HAP-1 (cell line): ENCODE results near the gene EFNA1.
"Not testable (repeated sequence)": the region's sequence is repeated elsewhere in the genome, so short reads cannot be mapped to it uniquely, and the experiment has no call there.

Experiments
- DNase-seq, 2 experiments: peaks; one replicate each; pipeline ENCODE4 v3.0.0-alpha.2; 2016 to 2020; ENCODE audit warnings: low spot score in 2 of 2
- H3K27me3 ChIP-seq: fragments of 250-450 bp; sonication (Bioruptor Pico); 2 replicates; pipeline ENCODE4 v1.5.1; 2020; ENCODE audit warnings: low read depth, mild to moderate bottlenecking, moderate library complexity
- H3K36me3 ChIP-seq: fragments of 250-450 bp; sonication (Bioruptor Pico); replicated peaks from 2 replicates; pipeline ENCODE4 v1.5.1; 2020; ENCODE audit warnings: mild to moderate bottlenecking
- H3K4me1 ChIP-seq: fragments of 250-450 bp; sonication (Bioruptor Pico); 2 replicates; pipeline ENCODE4 v1.5.1; 2020; ENCODE audit warnings: mild to moderate bottlenecking
- H3K4me3 ChIP-seq: fragments of 250-450 bp; sonication (Bioruptor Pico); 2 replicates; pipeline ENCODE4 v1.5.1; 2020; ENCODE audit warnings: mild to moderate bottlenecking, moderate library complexity
- H3K9me3 ChIP-seq: fragments of 250-450 bp; sonication (Bioruptor Pico); 2 replicates; pipeline ENCODE4 v1.5.1; 2020; ENCODE audit warnings: mild to moderate bottlenecking, moderate library complexity
- in situ Hi-C: fragments of 300-500 bp; cut with MboI; formaldehyde crosslinking; loops from 3 replicates; pipeline ENCODE4 v1.14.3; 2020; ENCODE audit warnings: low sequenced_read_pairs, inconsistent platforms, mixed read lengths

The EFNA1 gene

DNA sequence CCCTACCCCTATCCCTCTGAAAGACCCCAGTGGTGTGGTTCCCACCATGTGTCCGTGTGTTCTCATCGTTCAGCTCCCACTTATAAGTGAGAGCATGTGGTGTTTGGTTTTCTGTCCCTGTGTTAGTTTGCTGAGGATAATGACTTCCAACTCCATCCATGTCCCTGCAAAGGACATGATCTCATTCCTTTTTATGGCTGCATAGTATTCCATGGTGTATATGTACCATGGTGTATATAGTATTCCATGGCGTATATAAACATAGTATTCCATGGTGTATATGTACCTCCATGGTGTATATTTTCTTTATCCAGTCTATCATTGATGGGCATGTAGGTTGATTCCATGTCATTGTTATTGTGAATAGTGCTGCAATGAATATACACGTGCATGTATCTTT is 36.1 kb downstream of the EFNA1 start:
- in situ Hi-C loops, H3K27me3 ChIP-seq, H3K9me3 ChIP-seq: not testable (repeated sequence)

DNA sequence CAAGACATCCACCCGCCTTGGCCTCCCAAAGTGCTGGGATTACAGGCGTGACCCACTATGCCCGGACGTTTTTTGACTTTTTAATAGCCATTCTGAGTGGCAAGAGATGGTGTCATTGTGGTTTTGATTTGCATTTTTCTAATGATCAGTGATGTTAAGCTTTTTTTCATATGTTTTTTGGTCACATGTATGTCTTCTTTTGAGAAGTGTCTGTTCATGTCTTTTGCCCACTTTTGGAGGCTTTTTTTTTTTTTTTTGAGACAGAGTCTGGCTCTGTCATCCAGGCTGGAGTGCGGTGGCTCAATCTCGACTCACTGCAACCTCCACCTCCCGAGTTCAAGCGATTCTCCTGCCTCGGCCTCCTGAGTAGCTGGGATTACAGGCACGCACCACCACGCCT is 36.9 kb downstream of the EFNA1 start:
- in situ Hi-C loops, result loop anchor here (5.0 kb wide), 1 partner anchor 72 kb away; no protein-coding TSS in a partner anchor
- H3K36me3 ChIP-seq, result not testable (repeated sequence)

More for the DNA sequence above, 36.1 kb downstream of the EFNA1 start:
- not testable (repeated sequence) for H3K4me1 ChIP-seq, H3K4me3 ChIP-seq, DNase-seq, H3K36me3 ChIP-seq

DNA sequence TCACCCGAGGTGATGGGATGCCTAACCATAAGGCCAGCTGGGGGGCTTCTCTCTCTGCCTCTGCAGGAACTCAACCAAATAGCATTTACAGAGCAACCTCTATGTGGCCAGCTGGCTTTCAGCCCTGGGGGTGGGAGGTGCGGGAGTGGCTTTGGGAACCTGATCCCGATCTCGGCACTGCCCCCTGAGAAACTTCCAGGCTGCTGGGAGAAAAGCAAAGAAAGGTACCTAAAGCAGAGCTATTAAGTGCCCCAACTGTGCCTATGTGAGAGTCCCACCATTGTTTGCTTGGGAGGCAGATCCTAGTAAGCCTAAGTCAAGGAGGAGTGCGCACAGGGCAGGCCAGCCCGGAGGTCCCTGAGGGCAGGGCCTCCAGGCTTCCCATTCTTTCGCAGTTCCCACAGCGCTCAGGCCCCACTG is 38.4 kb downstream of the EFNA1 start:
- Histone ChIP-seq H3K4me3 (no peak overlapping the region), H3K9me3 (no peaks in the 10 kb centered on the region; the same call in 1 of the 2 replicates), H3K36me3 (peaks cover 11% of the 10 kb centered on the region), H3K4me1 (no peaks in the 10 kb centered on the region), H3K27me3 (no peaks in the 10 kb centered on the region)
- no peak for DNase-seq
- in situ Hi-C loops, result loop anchor here (5.0 kb wide), 1 partner anchor 74 kb away; no protein-coding TSS in a partner anchor

More for the DNA sequence above, 36.9 kb downstream of the EFNA1 start:
- not testable (repeated sequence) for H3K9me3 ChIP-seq, DNase-seq, H3K27me3 ChIP-seq, H3K4me3 ChIP-seq, H3K4me1 ChIP-seq

DNA sequence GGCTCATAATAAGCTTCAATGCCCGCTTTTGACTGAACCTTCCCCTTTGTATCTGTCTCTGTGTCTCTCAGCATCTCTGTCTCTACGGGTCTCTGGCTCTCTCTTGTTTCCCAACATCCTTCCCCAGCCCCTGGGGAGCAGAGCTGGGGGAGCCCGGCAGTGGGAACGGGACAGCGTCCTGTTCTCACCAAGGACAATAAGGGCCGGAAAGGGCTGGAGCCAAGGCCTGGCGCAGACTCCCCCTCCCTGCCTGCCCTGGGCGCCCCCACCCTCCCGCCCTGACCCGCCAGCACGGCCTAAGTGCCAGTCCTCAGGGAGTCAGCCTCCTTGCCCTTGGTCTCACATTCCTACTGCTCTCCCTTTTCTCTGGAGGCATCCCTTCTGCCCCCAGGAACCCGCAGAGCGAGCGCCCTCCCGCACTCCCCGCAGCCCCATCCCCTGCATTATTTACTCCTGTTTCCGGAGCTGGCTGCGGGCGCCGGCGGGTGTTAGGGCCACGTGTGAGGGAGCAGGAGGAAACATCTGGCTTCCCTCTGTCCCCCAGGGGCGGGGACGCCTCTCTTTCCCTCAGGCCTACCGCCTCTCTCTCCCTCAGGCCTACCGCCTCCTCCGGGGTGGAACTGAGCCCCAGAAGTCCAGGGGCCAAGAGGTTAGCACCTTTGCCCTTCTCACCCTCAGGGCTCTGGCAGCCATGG is 38.9 kb downstream of the EFNA1 start:
- Histone ChIP-seq H3K27me3 (no peaks in the 10 kb centered on the region), H3K4me3 (no peak overlapping the region), H3K36me3 (peaks cover 12% of the 10 kb centered on the region), H3K4me1 (no peaks in the 10 kb centered on the region), H3K9me3 (no peaks in the 10 kb centered on the region; the same call in 1 of the 2 replicates)
- DNase-seq, result no peak
- in situ Hi-C loops, result loop anchor here (5.0 kb wide), 1 partner anchor 74 kb away; no protein-coding TSS in a partner anchor

DNA sequence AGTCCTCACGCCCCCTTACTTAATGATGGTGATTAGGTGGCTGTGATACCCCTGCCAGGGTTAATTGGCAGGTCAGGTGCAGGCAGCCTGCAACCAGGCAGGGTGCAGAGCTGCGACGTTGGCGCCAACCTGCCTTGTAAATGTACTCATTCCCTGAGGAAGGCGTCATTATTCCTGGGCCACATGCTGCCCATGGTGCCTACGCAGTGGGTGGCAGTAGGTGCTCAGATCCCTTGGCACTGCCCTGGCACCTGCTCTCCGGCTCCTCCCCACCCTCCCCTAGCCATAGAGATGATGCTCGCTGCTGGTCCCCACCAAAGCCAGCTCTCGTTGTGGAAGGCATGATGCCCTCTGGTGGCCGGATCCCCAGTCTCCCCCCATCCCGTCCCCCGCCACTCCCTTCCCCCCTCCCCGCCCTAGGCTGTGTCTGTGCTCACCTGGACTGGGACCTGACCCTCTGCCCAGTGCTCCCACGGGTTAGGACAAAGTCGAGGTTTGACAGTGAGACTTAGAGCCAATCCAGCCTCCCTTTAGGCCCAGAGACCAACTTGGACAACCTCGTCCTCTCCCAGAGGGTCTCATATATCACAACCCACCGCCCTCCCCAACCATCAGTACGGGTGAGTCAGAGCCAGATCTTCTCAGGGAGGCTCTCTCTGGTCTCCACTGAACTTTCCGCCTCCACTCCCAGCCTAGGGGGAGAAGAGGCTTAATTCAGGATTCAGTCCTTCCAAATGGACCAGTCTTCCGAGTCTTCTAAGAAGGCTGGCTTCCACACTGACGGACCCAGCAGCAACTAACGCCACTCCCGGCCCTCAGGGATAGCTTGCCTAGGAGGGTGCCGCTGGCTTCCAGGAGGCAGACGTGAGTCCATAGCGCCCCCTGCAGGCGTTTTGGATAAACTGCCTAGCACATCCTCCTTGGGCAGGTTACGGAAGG is 39.8 kb downstream of the EFNA1 start:
- in situ Hi-C loops, result loop anchor here (5.0 kb wide), 1 partner anchor 75 kb away; no protein-coding TSS in a partner anchor
- no peaks in the 10 kb centered on the region for H3K4me1 ChIP-seq
- no peaks in the 10 kb centered on the region; the same call in 1 of the 2 replicates for H3K9me3 ChIP-seq
- peaks cover 12% of the 10 kb centered on the region for H3K36me3 ChIP-seq
- H3K4me3 ChIP-seq, result peak overlapping the region; percentile 15
- DNase-seq, result peak; percentile 78 to 94
- H3K27me3 ChIP-seq, result no peaks in the 10 kb centered on the region

DNA sequence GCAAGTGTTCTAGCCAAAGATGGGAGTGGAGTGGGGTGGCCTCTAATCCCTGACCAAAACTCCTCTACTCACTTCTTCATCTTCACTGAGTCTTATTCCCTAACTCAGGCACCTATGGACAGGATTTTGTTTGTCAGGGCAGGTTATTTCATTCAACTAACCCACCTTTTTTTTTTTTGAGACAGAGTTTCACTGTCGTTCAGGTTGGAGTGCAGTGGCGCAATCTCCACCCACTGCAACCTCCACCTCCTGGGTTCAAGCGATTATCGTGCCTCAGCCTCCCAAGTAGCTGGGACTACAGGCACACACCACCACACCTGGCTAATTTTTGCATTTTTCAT is 40.4 kb downstream of the EFNA1 start:
- in situ Hi-C loops, result loop anchor here (5.0 kb wide), 1 partner anchor 76 kb away; no protein-coding TSS in a partner anchor
- not testable (repeated sequence) for DNase-seq, H3K9me3 ChIP-seq, H3K4me1 ChIP-seq, H3K27me3 ChIP-seq, H3K4me3 ChIP-seq
- peaks cover 12% of the 10 kb centered on the region for H3K36me3 ChIP-seq

DNA sequence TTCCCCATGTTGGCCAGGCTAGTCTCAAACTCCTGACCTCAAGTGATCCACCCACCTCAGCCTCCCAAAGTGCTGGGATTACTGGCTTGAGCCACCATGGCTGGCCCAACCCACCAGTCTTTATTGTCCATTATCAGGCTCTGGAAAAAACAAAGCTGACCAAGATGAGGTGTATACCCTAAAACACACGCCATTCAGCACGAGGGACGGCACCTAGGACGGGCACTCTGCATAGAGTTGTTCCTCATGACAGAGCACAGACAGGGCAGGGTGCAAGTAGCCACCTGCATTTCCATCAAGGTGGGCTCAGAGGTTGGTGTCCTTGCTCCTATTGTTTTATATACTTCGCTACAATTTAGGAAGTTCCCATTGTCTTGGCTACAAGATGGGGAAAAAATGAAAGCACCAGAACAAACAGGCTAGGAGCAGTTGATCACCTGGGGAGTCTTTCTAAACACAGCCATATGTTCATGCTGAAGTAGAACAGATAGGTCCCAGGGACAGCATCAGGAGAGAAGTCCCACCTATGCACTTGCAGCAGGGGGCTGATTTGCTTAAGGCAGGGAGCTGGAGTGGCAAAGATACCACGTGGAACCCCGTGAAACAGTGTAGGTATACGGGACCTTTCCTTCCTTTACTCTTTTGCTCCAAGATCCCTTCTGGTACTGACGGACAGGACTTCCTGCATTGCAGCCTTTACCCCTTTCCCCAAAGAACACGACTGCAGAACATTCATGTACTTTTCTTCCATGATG is 41.0 kb downstream of the EFNA1 start:
- H3K36me3 ChIP-seq, result peaks cover 12% of the 10 kb centered on the region
- H3K4me1 ChIP-seq, result no peaks in the 10 kb centered on the region
- H3K4me3 ChIP-seq, result no peak overlapping the region
- no peak for DNase-seq
- H3K9me3 ChIP-seq, result no peaks in the 10 kb centered on the region; the same call in 1 of the 2 replicates
- no peaks in the 10 kb centered on the region for H3K27me3 ChIP-seq
- in situ Hi-C loops, result loop anchor here (5.0 kb wide), 1 partner anchor 76 kb away; no protein-coding TSS in a partner anchor

DNA sequence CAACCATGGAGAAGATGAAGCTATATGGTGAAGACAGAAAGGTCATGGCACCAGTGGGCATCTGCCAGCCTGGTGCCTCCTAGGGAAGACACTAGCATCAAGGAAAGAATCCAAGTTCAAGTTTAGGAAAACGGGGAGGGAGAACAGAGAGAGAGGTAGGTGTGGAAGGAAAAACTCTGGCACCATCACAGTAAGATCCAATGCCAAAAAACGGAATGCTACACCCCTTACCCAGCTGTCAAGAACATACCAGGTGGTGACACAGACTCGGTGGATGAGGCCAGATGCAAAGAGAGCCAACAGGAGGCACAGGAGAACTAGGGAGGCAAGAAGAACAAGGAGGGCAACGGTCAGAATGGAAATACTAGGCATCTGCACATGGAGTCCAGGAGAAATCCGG is 41.9 kb downstream of the EFNA1 start:
- Histone ChIP-seq H3K27me3 (no peaks in the 10 kb centered on the region), H3K36me3 (peaks cover 12% of the 10 kb centered on the region), H3K4me1 (no peaks in the 10 kb centered on the region; the same call in 1 of the 2 replicates), H3K4me3 (no peak overlapping the region), H3K9me3 (no peaks in the 10 kb centered on the region; the same call in 1 of the 2 replicates)
- in situ Hi-C loops, result loop anchor here (5.0 kb wide), 1 partner anchor 77 kb away; no protein-coding TSS in a partner anchor
- DNase-seq, result no peak

DNA sequence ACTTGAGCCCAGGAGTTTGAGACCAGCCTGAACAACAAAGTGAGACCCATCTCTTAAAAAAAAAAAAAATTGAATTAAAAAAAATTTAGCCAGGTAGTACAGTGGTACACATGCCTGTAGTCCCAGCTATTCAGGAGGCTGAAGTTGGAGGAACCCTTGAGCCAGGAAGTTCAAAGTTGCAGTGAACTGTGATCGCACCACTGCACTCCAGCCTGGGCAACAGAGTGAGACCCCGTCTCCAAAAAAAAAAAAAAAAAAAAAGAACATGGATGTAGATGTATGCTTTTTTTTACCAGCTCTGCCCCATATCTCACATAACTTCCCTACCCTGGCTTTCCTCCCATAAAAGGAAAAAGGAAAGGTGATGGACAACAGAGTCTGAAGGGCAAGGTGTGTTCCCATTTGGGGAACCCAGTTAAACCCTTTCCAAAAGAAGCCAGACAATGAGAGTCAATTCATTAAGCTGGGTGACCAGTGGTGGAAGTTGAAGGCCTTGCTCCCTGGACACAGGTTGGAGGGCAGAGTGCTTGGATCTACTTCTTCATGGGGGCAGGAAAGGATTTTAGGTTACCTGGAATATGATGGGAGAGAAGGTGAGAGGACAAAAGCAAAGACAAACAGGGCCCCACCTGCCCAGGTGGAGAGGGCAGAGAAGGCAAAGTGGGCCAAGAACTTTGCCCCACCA is 42.6 kb downstream of the EFNA1 start:
- H3K27me3 ChIP-seq, result no peaks in the 10 kb centered on the region
- in situ Hi-C loops, result no loop called here
- H3K36me3 ChIP-seq, result peaks cover 12% of the 10 kb centered on the region
- no peak for DNase-seq
- no peaks in the 10 kb centered on the region for H3K9me3 ChIP-seq
- H3K4me1 ChIP-seq, result no peaks in the 10 kb centered on the region; the same call in 1 of the 2 replicates
- no peak overlapping the region for H3K4me3 ChIP-seq

DNA sequence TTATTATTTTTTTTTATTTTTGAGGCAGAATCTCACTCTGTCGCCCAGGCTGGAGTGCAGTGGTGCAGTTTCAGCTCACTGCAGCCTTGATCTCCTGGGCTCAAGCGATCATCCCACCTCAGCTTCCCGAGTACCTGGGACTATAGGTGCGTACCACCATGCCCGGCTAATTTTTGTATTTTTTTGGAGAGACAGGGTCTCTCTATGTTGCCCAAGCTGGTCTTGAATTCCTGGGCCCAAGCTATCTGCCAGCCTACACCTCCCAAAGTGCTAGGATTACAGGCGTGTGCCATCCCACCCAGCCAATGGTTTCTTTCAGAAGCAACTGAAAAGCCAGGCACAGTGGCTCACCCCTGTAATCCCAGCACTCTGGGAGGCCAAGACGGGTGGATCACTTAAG is 43.1 kb downstream of the EFNA1 start:
- in situ Hi-C loops, result no loop called here
- no peaks in the 10 kb centered on the region for H3K9me3 ChIP-seq
- no peak for DNase-seq
- no peaks in the 10 kb centered on the region for H3K27me3 ChIP-seq
- H3K4me3 ChIP-seq, result no peak overlapping the region
- H3K4me1 ChIP-seq, result no peaks in the 10 kb centered on the region; the same call in 1 of the 2 replicates
- H3K36me3 ChIP-seq, result peaks cover 12% of the 10 kb centered on the region

DNA sequence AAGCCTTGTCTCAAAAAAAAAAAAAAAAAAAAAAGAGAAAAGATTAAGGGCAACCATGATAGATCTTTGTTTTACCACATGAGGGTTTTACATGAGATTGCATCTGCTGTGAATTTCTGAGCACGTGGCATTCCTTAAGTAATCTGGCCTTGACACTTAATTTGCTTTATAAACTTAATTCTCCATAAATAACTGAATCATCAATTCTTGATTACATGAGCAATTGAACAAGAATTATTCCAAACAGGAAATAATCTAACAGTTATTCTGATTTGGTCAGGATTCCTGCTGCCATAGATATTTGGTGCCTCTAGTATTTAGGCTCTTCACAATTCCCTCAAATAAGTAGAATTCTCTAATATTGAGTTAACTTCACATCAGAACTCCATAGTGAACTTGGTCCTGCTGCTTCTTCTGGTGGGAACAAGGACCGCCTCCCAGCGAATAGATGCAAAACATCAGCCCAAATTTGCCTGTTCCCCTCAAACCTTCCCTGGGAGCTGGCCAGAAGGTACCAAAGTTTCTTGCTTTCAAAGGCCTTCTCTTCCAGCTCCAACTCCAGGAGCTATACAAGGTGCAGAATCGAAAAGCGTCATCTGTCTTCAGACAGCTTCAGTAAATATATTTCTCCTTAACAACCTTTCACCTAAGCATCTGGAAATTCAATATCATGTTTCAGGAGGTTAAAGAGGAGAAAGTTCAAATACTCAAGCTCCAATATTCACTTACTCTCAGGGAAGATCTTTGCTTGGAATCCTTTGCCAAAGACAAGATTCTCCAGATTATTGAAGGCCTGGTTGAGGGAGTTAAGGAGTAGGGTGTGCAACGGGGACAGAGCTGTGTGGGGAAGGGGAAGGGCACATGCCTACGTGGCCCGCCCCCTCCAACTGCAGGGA is 44.4 kb downstream of the EFNA1 start:
- no peaks in the 10 kb centered on the region; the same call in 1 of the 2 replicates for H3K4me1 ChIP-seq
- DNase-seq, result no peak
- H3K9me3 ChIP-seq, result no peaks in the 10 kb centered on the region
- H3K27me3 ChIP-seq, result no peaks in the 10 kb centered on the region
- peaks cover 12% of the 10 kb centered on the region for H3K36me3 ChIP-seq
- in situ Hi-C loops, result no loop called here
- H3K4me3 ChIP-seq, result peak overlapping the region; percentile 71
